ENCODE results near the gene SGO2. TPM values are rescaled to one million over a fixed set of nuclear protein-coding genes. Genes with fewer than 3 reads are reported as not detected.

SGO2 gene
- total and polyA plus RNA-seq, 4 experiments from 2014 or later = 1.7 to 4.8 (median 3.4) TPM

DNA sequence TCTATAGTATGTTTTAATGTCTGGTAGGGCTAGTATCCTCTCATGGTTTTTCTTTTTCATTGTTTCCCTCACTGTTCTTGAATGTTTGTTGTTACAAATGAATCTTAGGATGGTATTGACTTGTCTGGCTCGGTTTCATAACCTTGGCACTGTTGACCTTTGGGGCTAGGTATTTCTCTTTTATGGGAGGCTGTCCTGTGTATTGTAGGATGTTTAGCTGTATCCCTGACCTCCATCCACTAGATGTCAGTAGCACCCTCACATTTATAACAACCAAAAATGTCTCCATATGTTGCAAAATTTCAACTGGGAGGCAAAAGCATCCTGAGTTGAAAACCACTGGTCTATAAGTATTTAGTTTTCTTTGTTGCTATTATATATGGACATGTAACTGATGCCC is 52.8 kb downstream of the SGO2 start:
- intact Hi-C loops (cut with micrococcal nuclease) = no loop called here

GRCh38 chr2:200584639-200585038 is 58.6 kb downstream of the SGO2 start:
- Histone ChIP-seq H3K36me3 (ENCODE audit: insufficient read depth, low read length) (no peaks in the 10 kb centered on the region), H3K27ac (ENCODE audit: low read depth, low read length) (no peak overlapping the region), H3K27me3 (ENCODE audit: insufficient read depth, low read length) (no peaks in the 10 kb centered on the region), H3K4me3 (ENCODE audit: low read length in 2 of 2) (no peak overlapping the region), H3K9me3 (ENCODE audit: control insufficient read depth in 1 of 2, low read length in 2 of 2) (no peaks in the 10 kb centered on the region), H3K4me1 (ENCODE audit: insufficient read depth, low read length) (peaks cover 7% of the 10 kb centered on the region)
- Mint-ChIP-seq H3K27me3 (no peaks in the 10 kb centered on the region), H3K9me3 (no peaks in the 10 kb centered on the region), H3K4me3 (peak overlapping the region in 1 of 8 donors; percentile 40), H3K4me1 (peaks cover 4 to 9% (median 7%) of the 10 kb centered on the region in 4 donors), H3K27ac (no peak overlapping the region), H3K36me3 (no peaks in the 10 kb centered on the region)
- intact Hi-C loops (cut with micrococcal nuclease) = no loop called here
- no peak for DNase-seq
- CTCF ChIA-PET (ENCODE audit: partially characterized antibody) = no interaction called here
- POLR2A ChIA-PET (ENCODE audit: partially characterized antibody) = interaction anchor here (0.8 kb wide), 1 partner anchor 128 kb away, joined by 3 read pairs; no protein-coding TSS in a partner anchor

More for the DNA sequence above, 52.8 kb downstream of the SGO2 start:
- Mint-ChIP-seq H3K27ac (peak overlapping the region in 1 of 7 donors; percentile 36), H3K4me3 (no peak overlapping the region), H3K36me3 (no peaks in the 10 kb centered on the region), H3K9me3 (no peaks in the 10 kb centered on the region), H3K4me1 (peaks cover 0 to 4% (median under 1%) of the 10 kb centered on the region in 4 donors), H3K27me3 (no peaks in the 10 kb centered on the region)
- ChIA-PET CTCF (ENCODE audit: partially characterized antibody) (interaction anchor here (0.9 to 1.1 kb wide), 2 partner anchors 8 to 11 kb away, joined by 3 read pairs; no protein-coding TSS in a partner anchor), POLR2A (ENCODE audit: partially characterized antibody) (interaction anchor here (0.6 kb wide), 1 partner anchor 487 kb away, joined by 3 read pairs; no protein-coding TSS in a partner anchor)
- Histone ChIP-seq H3K27me3 (ENCODE audit: insufficient read depth, low read length) (no peaks in the 10 kb centered on the region), H3K27ac (ENCODE audit: low read depth, low read length) (no peak overlapping the region), H3K36me3 (ENCODE audit: insufficient read depth, low read length) (no peaks in the 10 kb centered on the region), H3K4me1 (ENCODE audit: insufficient read depth, low read length) (no peaks in the 10 kb centered on the region), H3K9me3 (ENCODE audit: control insufficient read depth in 1 of 2, low read length in 2 of 2) (no peaks in the 10 kb centered on the region), H3K4me3 (ENCODE audit: low read length in 2 of 2) (no peak overlapping the region)
- no peak for DNase-seq

GRCh38 chr2:200585340-200585729 is 59.3 kb downstream of the SGO2 start:
- intact Hi-C loops (cut with micrococcal nuclease) = no loop called here
- Mint-ChIP-seq H3K36me3 (no peaks in the 10 kb centered on the region), H3K4me3 (peak overlapping the region; percentile 84 to 89 (median 84)), H3K27me3 (no peaks in the 10 kb centered on the region), H3K9me3 (no peaks in the 10 kb centered on the region), H3K4me1 (peaks cover 4 to 9% (median 7%) of the 10 kb centered on the region in 4 donors), H3K27ac (peak overlapping the region in 2 of 7 donors; percentile 20 to 57)
- Histone ChIP-seq H3K27me3 (ENCODE audit: insufficient read depth, low read length) (no peaks in the 10 kb centered on the region), H3K4me1 (ENCODE audit: insufficient read depth, low read length) (peaks cover 7% of the 10 kb centered on the region), H3K36me3 (ENCODE audit: insufficient read depth, low read length) (no peaks in the 10 kb centered on the region), H3K9me3 (ENCODE audit: control insufficient read depth in 1 of 2, low read length in 2 of 2) (no peaks in the 10 kb centered on the region), H3K27ac (ENCODE audit: low read depth, low read length) (no peak overlapping the region), H3K4me3 (ENCODE audit: low read length in 2 of 2) (peak overlapping the region; percentile 44 to 72)
- no peak for DNase-seq
- CTCF ChIA-PET (ENCODE audit: partially characterized antibody) = no interaction called here
- POLR2A ChIA-PET (ENCODE audit: partially characterized antibody) = interaction anchor here (0.8 kb wide), 1 partner anchor 128 kb away, joined by 3 read pairs; no protein-coding TSS in a partner anchor

- Histone ChIP-seq H3K4me1 (ENCODE audit: insufficient read depth, low read length) (peaks cover 7% of the 10 kb centered on the region), H3K27ac (ENCODE audit: low read depth, low read length) (no peak within 1 kb of the TSS), H3K4me3 (ENCODE audit: low read length in 2 of 2) (peak within 1 kb of the TSS; percentile 44 to 72), H3K36me3 (ENCODE audit: insufficient read depth, low read length) (no peaks in the 10 kb centered on the region), H3K9me3 (ENCODE audit: control insufficient read depth in 1 of 2, low read length in 2 of 2) (no peaks in the 10 kb centered on the region), H3K27me3 (ENCODE audit: insufficient read depth, low read length) (no peaks in the 10 kb centered on the region)
- peak within 1 kb of the TSS; percentile 84 to 89 (median 84) for H3K4me3 Mint-ChIP-seq
- peaks cover 1 to 3% of the 10 kb centered on the region in 2 donors for H3K27me3 Mint-ChIP-seq
- peak in 3 of 5 donors; percentile 8 to 11 (median 9) for DNase-seq
- peaks cover 4 to 9% (median 7%) of the 10 kb centered on the region in 4 donors for H3K4me1 Mint-ChIP-seq
- H3K27ac Mint-ChIP-seq = peak within 1 kb of the TSS in 4 of 7 donors; percentile 20 to 58 (median 56)
- intact Hi-C loops (cut with micrococcal nuclease) = no loop called here
- CTCF ChIA-PET (ENCODE audit: partially characterized antibody) = interaction anchor here (0.9 to 1.7 kb wide), 3 partner anchors 10 to 570 kb away, joined by 3 to 5 read pairs (median 3); no protein-coding TSS in a partner anchor
- POLR2A ChIA-PET (ENCODE audit: partially characterized antibody) = no interaction called here
- peaks cover 0 to 1% (median 0%) of the 10 kb centered on the region in 8 donors for H3K9me3 Mint-ChIP-seq
- H3K36me3 Mint-ChIP-seq = no peaks in the 10 kb centered on the region
Observed at GRCh38 chr2:200585730-200586643, 60.0 kb downstream of the SGO2 start, which contains the start of gene AOX1. Gene AOX1 (plus strand): TSS chr2:200586014. CDS start chr2:200586109, 95 bp downstream.

- CTCF ChIA-PET (ENCODE audit: partially characterized antibody) = interaction anchor here (0.7 to 1.7 kb wide), 3 partner anchors 8 to 569 kb away, joined by 3 read pairs; no protein-coding TSS in a partner anchor
- H3K4me3 Mint-ChIP-seq = peak overlapping the region; percentile 78 to 89 (median 84)
- H3K4me1 ChIP-seq (ENCODE audit: insufficient read depth, low read length) = peaks cover 7% of the 10 kb centered on the region
- H3K27ac ChIP-seq (ENCODE audit: low read depth, low read length) = no peak overlapping the region
- no peaks in the 10 kb centered on the region for H3K36me3 Mint-ChIP-seq
- H3K4me1 Mint-ChIP-seq = peaks cover 4 to 9% (median 7%) of the 10 kb centered on the region in 4 donors
- POLR2A ChIA-PET (ENCODE audit: partially characterized antibody) = no interaction called here
- no peak for DNase-seq
- H3K27ac Mint-ChIP-seq = peak overlapping the region in 1 of 7 donors; percentile 19
- no peaks in the 10 kb centered on the region for H3K9me3 ChIP-seq (ENCODE audit: control insufficient read depth in 1 of 2, low read length in 2 of 2)
- peaks cover 0 to 1% (median 0%) of the 10 kb centered on the region in 8 donors for H3K9me3 Mint-ChIP-seq
- H3K27me3 ChIP-seq (ENCODE audit: insufficient read depth, low read length) = no peaks in the 10 kb centered on the region
- intact Hi-C loops (cut with micrococcal nuclease) = no loop called here
- peaks cover 2 to 5% of the 10 kb centered on the region in 2 donors for H3K27me3 Mint-ChIP-seq
- no peak overlapping the region for H3K4me3 ChIP-seq (ENCODE audit: low read length in 2 of 2)
- H3K36me3 ChIP-seq (ENCODE audit: insufficient read depth, low read length) = no peaks in the 10 kb centered on the region
Observed at GRCh38 chr2:200586644-200586975, 60.6 kb downstream of the SGO2 start.

- no peak overlapping the region for H3K27ac ChIP-seq (ENCODE audit: low read depth, low read length)
- Mint-ChIP-seq H3K9me3 (peaks cover 0 to 1% (median 0%) of the 10 kb centered on the region in 8 donors), H3K4me3 (peak overlapping the region in 4 of 8 donors; percentile 22 to 47 (median 38)), H3K27ac (no peak overlapping the region), H3K4me1 (peaks cover 4 to 9% (median 7%) of the 10 kb centered on the region in 4 donors), H3K27me3 (peaks cover 4 to 7% of the 10 kb centered on the region in 2 donors), H3K36me3 (no peaks in the 10 kb centered on the region)
- no peaks in the 10 kb centered on the region for H3K27me3 ChIP-seq (ENCODE audit: insufficient read depth, low read length)
- intact Hi-C loops (cut with micrococcal nuclease) = no loop called here
- H3K36me3 ChIP-seq (ENCODE audit: insufficient read depth, low read length) = no peaks in the 10 kb centered on the region
- H3K9me3 ChIP-seq (ENCODE audit: control insufficient read depth in 1 of 2, low read length in 2 of 2) = no peaks in the 10 kb centered on the region
- POLR2A ChIA-PET (ENCODE audit: partially characterized antibody) = no interaction called here
- H3K4me3 ChIP-seq (ENCODE audit: low read length in 2 of 2) = no peak overlapping the region
- H3K4me1 ChIP-seq (ENCODE audit: insufficient read depth, low read length) = peaks cover 7% of the 10 kb centered on the region
- DNase-seq = no peak
- CTCF ChIA-PET (ENCODE audit: partially characterized antibody) = interaction anchor here (0.7 to 1.7 kb wide), 3 partner anchors 9 to 569 kb away, joined by 3 read pairs; no protein-coding TSS in a partner anchor
Observed at GRCh38 chr2:200587007-200587616, 61.1 kb downstream of the SGO2 start.

Data from CD4-positive, alpha-beta memory T cell (primary cell).